ENCODE data around the gene SAMD4A. TPM values are rescaled to one million over a fixed set of nuclear protein-coding genes. Genes with fewer than 3 reads are reported as not detected.

SAMD4A gene
- total RNA-seq, 4 donors from 2014 or later: 39.8 to 53.3 (median 48.0) TPM

- no peak overlapping the region for H3K27ac ChIP-seq
- H3K4me3 ChIP-seq: no peak overlapping the region
- TF ChIP-seq CTCF (IDR thresholded peaks at IDR 0.05) (no peak), EP300 (IDR thresholded peaks at IDR 0.05) (no peak), POLR2A (IDR thresholded peaks at IDR 0.05) (no peak)
- H3K4me1 ChIP-seq: peaks cover 0 to 16% (median 1%) of the 10 kb centered on the region in 4 donors
- WGBS, 2 donors: 94% methylated on average over 1 of the region's 1 CpG
- H3K9me3 ChIP-seq: no peaks in the 10 kb centered on the region
- H3K27me3 ChIP-seq: no peaks in the 10 kb centered on the region
- H3K36me3 ChIP-seq: no peaks in the 10 kb centered on the region
- no peak for DNase-seq (ENCODE audit: low spot score in 2 of 2)
These were observed 99.0 kb downstream of the SAMD4A start for GRCh38 chr14:54665946-54666345.

GRCh38 chr14:54667026-54667744 lies 100.3 kb downstream of the SAMD4A start:
- Histone ChIP-seq H3K9me3 (no peaks in the 10 kb centered on the region), H3K4me3 (no peak overlapping the region), H3K36me3 (no peaks in the 10 kb centered on the region), H3K27me3 (no peaks in the 10 kb centered on the region), H3K27ac (no peak overlapping the region), H3K4me1 (peaks cover 0 to 24% (median 1%) of the 10 kb centered on the region in 4 donors)
- DNase-seq (ENCODE audit: low spot score in 2 of 2): no peak
- 93 to 96% methylated on average over 4 of the region's 4 CpGs for WGBS, 2 donors
- no peak for TF ChIP-seq EP300 (IDR thresholded peaks at IDR 0.05)
- no peak for TF ChIP-seq CTCF (IDR thresholded peaks at IDR 0.05)
- TF ChIP-seq POLR2A (IDR thresholded peaks at IDR 0.05): no peak

- H3K4me1 ChIP-seq: peaks cover 0 to 30% (median 3%) of the 10 kb centered on the region in 4 donors
- WGBS, 2 donors: 94% methylated on average over 8 of the region's 8 CpGs
- no peak for TF ChIP-seq CTCF (IDR thresholded peaks at IDR 0.05)
- no peak for TF ChIP-seq EP300 (IDR thresholded peaks at IDR 0.05)
- TF ChIP-seq POLR2A (IDR thresholded peaks at IDR 0.05): no peak
These were observed 100.8 kb downstream of the SAMD4A start for GRCh38 chr14:54667764-54668163.

GRCh38 chr14:54669721-54670561 lies 103.0 kb downstream of the SAMD4A start:
- WGBS, 2 donors: 57 to 66% methylated on average over 20 of the region's 20 CpGs
- no peaks in the 10 kb centered on the region for H3K36me3 ChIP-seq
- peaks cover 0 to 52% (median 16%) of the 10 kb centered on the region in 4 donors for H3K4me1 ChIP-seq
- peak overlapping the region in 2 of 4 donors; percentile 50 to 73 for H3K27ac ChIP-seq
- no peak for TF ChIP-seq POLR2A (IDR thresholded peaks at IDR 0.05)
- peak in 1 of 2 donors; percentile 43 for TF ChIP-seq EP300 (IDR thresholded peaks at IDR 0.05)
- no peak for TF ChIP-seq CTCF (IDR thresholded peaks at IDR 0.05)
- peak in 1 of 2 donors; percentile 48 for DNase-seq (ENCODE audit: low spot score in 2 of 2)
- no peaks in the 10 kb centered on the region for H3K27me3 ChIP-seq
- no peaks in the 10 kb centered on the region for H3K9me3 ChIP-seq
- no peak overlapping the region for H3K4me3 ChIP-seq

More at GRCh38 chr14:54667764-54668163, 100.8 kb downstream of the SAMD4A start:
- DNase-seq (ENCODE audit: low spot score in 2 of 2): no peak
- H3K27me3 ChIP-seq: no peaks in the 10 kb centered on the region
- H3K36me3 ChIP-seq: no peaks in the 10 kb centered on the region
- H3K9me3 ChIP-seq: no peaks in the 10 kb centered on the region
- no peak overlapping the region for H3K27ac ChIP-seq
- H3K4me3 ChIP-seq: no peak overlapping the region

GRCh38 chr14:54671537-54671936 lies 104.6 kb downstream of the SAMD4A start:
- Histone ChIP-seq H3K9me3 (no peaks in the 10 kb centered on the region), H3K36me3 (no peaks in the 10 kb centered on the region), H3K27me3 (no peaks in the 10 kb centered on the region), H3K4me1 (peaks cover 0 to 65% (median 19%) of the 10 kb centered on the region in 4 donors), H3K27ac (peak overlapping the region in 1 of 4 donors; percentile 14), H3K4me3 (no peak overlapping the region)
- no peak for DNase-seq (ENCODE audit: low spot score in 2 of 2)
- WGBS, 2 donors: 92% methylated on average over 4 of the region's 4 CpGs
- TF ChIP-seq POLR2A (IDR thresholded peaks at IDR 0.05) (no peak), EP300 (IDR thresholded peaks at IDR 0.05) (no peak), CTCF (IDR thresholded peaks at IDR 0.05) (no peak)

Data from tibial nerve (tissue), 4 donors.